Endodermal cell (in vitro differentiated cells): Measurements from ENCODE around the gene CCDC121. TPM values are rescaled to one million over a fixed set of nuclear protein-coding genes. Genes with fewer than 3 reads are reported as not detected.

Experiments used
- DNase-seq: peaks from one replicate; pipeline ENCODE4 v3.0.0-alpha.2; 2017
- H3K27ac ChIP-seq: 2 replicates; pipeline ENCODE4 v1.5.1; 2013; ENCODE audit warnings: mild to moderate bottlenecking, low read depth, low read length, moderate library complexity
- H3K27me3 ChIP-seq: 2 replicates; pipeline ENCODE4 v1.6.1; 2013; ENCODE audit warnings: mild to moderate bottlenecking, low read length, moderate library complexity; ENCODE audit not compliant: insufficient read depth, control insufficient read depth, poor library complexity, severe bottlenecking
- H3K36me3 ChIP-seq: 2 replicates; pipeline ENCODE4 v1.7.0; 2013; ENCODE audit warnings: mild to moderate bottlenecking, low read length, moderate library complexity; ENCODE audit not compliant: control insufficient read depth, insufficient read depth
- H3K4me1 ChIP-seq: one replicate; pipeline ENCODE4 v1.7.0; 2013; ENCODE audit warnings: low read length; ENCODE audit not compliant: control insufficient read depth, insufficient read depth
- H3K4me3 ChIP-seq: 2 replicates; pipeline ENCODE4 v1.5.1; 2013; ENCODE audit warnings: mild to moderate bottlenecking, low read length, moderate library complexity
- H3K9ac ChIP-seq: 2 replicates; pipeline ENCODE4 v1.6.1; 2013; ENCODE audit warnings: mild to moderate bottlenecking, low read length, moderate library complexity; ENCODE audit not compliant: poor library complexity, severe bottlenecking; ENCODE audit errors: extremely low read depth
- H3K9me3 ChIP-seq: 2 replicates; pipeline ENCODE4 v1.6.1; 2013; ENCODE audit warnings: mild to moderate bottlenecking, low read length, moderate library complexity; ENCODE audit not compliant: control insufficient read depth
- H3K27ac Mint-ChIP-seq: 2 replicates; pipeline ENCODE4 v1.8.0; 2020; ENCODE audit warnings: mixed read lengths
- H3K27me3 Mint-ChIP-seq: 2 replicates; pipeline ENCODE4 v1.8.0; 2021; ENCODE audit warnings: mild to moderate bottlenecking, mixed read lengths; ENCODE audit not compliant: insufficient read depth
- H3K36me3 Mint-ChIP-seq: 2 replicates; pipeline ENCODE4 v1.8.0; 2020; ENCODE audit warnings: low read depth, mixed read lengths
- H3K4me1 Mint-ChIP-seq: 2 replicates; pipeline ENCODE4 v1.8.0; 2020; ENCODE audit warnings: mixed read lengths
- H3K4me3 Mint-ChIP-seq: 2 replicates; pipeline ENCODE4 v1.8.0; 2020; ENCODE audit warnings: mild to moderate bottlenecking, moderate library complexity, mixed read lengths
- H3K9me3 Mint-ChIP-seq: 2 replicates; pipeline ENCODE4 v1.8.0; 2020; ENCODE audit warnings: mild to moderate bottlenecking, mixed read lengths
- WGBS, 2 experiments: methylation state at CpG; one replicate each; pipeline versions ENCODE4 v1.1.5 to v1.1.7; 2013; ENCODE audit warnings: missing lambda C conversion rate in 2 of 2, mixed read lengths in 1 of 2; ENCODE audit not compliant: insufficient coverage in 1 of 2, insufficient read length in 1 of 2; 5-methylcytosine and 5-hydroxymethylcytosine counted together
- total RNA-seq, 2 donors: library from RNA; stranded (reverse); fragmentation: NEBNext Ultra II Directional in 1 of 2; extraction: Animal tissue kit (Norgen Biotek cat#: 25700) in 1 of 2; gene quantifications; 2 replicates in 1 of 2; 3 replicates in 1 of 2; pipeline ENCODE4 v1.2.1, GENCODE V29; 2021
- TF ChIP-seq, protein P1 (sequence below): fragments of 200-600 bp; sonication (generic); conservative IDR thresholded peaks from 2 replicates; pipeline ENCODE4 v1.5.0; 2021; ENCODE audit warnings: antibody characterized with exemption, mild to moderate bottlenecking

CCDC121 gene
- total RNA-seq, 2 donors from 2014 or later, result 4.6 to 5.3 TPM

DNA sequence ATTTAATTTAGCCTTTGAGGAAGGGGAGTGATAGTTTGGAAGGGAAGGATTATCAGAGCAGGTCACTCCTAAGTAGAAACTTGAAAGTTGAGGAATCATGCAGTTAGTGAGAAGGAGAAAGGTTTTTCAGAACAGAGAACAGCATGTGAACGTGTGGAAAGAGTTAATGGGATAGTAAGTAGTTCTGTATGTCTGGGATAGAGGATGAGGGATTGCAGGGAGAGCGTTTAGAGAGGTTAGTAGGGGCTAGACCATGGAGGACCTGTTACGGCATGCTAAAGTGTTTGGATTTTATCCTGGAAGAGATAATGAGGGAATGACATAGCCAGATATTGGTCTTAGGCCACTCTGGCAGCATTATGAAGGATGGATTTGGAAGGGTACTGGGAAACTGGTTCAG is 44.2 kb downstream of the CCDC121 start:
- Mint-ChIP-seq H3K27ac (no peak overlapping the region), H3K9me3 (peaks cover 17% of the 10 kb centered on the region), H3K27me3 (peaks cover 33% of the 10 kb centered on the region), H3K4me3 (peak overlapping the region; percentile 91), H3K36me3 (peaks cover 20% of the 10 kb centered on the region), H3K4me1 (peaks cover 14% of the 10 kb centered on the region)
- Histone ChIP-seq H3K9me3 (peaks cover 25% of the 10 kb centered on the region), H3K9ac (no peak overlapping the region), H3K27me3 (peaks cover 29% of the 10 kb centered on the region), H3K4me3 (peak overlapping the region; percentile 100), H3K27ac (no peak overlapping the region), H3K4me1 (no peaks in the 10 kb centered on the region), H3K36me3 (no peaks in the 10 kb centered on the region)
- no peak for DNase-seq
- 85 to 100% methylated on average over 3 of the region's 3 CpGs for WGBS, 2 experiments
- TF ChIP-seq, protein P1, sequence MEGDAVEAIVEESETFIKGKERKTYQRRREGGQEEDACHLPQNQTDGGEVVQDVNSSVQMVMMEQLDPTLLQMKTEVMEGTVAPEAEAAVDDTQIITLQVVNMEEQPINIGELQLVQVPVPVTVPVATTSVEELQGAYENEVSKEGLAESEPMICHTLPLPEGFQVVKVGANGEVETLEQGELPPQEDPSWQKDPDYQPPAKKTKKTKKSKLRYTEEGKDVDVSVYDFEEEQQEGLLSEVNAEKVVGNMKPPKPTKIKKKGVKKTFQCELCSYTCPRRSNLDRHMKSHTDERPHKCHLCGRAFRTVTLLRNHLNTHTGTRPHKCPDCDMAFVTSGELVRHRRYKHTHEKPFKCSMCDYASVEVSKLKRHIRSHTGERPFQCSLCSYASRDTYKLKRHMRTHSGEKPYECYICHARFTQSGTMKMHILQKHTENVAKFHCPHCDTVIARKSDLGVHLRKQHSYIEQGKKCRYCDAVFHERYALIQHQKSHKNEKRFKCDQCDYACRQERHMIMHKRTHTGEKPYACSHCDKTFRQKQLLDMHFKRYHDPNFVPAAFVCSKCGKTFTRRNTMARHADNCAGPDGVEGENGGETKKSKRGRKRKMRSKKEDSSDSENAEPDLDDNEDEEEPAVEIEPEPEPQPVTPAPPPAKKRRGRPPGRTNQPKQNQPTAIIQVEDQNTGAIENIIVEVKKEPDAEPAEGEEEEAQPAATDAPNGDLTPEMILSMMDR, result no peak

DNA sequence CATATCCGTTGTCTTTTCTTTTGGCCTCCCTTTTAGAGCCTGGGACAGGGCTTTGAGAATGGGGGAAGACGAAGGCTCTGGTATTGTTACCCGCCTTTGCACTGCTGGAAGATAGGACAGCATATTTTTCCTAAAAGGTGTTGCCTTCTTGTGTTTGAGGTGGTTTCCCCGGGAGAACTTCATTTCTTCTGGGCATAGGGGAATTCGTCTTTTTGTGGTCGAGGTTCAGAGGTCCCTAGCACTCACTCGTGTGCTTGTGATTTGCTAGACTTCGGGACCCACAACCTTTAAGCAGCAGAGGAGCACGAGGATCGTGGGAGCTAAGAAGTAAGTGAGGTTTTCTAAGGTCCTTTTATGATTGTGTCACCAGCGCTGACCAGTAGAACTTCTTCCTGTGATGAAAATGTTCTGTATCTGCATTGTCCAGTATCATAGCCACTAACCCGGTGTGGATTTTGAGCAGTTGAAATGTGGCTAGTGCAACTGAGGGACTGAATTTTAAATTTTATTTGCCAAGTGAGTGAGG is 45.4 kb downstream of the CCDC121 start:
- peak overlapping the region; percentile 68 for H3K9ac ChIP-seq
- H3K36me3 Mint-ChIP-seq, result peaks cover 17% of the 10 kb centered on the region
- peak overlapping the region; percentile 100 for H3K4me3 ChIP-seq
- H3K27me3 ChIP-seq, result peaks cover 41% of the 10 kb centered on the region
- no peaks in the 10 kb centered on the region for H3K36me3 ChIP-seq
- peaks cover 44% of the 10 kb centered on the region for H3K27me3 Mint-ChIP-seq
- no peak overlapping the region for H3K27ac ChIP-seq
- H3K4me3 Mint-ChIP-seq, result peak overlapping the region; percentile 91
- WGBS, 2 experiments, result 5 to 10% methylated on average over 6 to 12 of the region's 12 CpGs
- no peak for DNase-seq
- H3K4me1 ChIP-seq, result no peaks in the 10 kb centered on the region
- H3K27ac Mint-ChIP-seq, result peak overlapping the region; percentile 82
- H3K4me1 Mint-ChIP-seq, result peaks cover 14% of the 10 kb centered on the region
- TF ChIP-seq, protein P1, result no peak
- H3K9me3 Mint-ChIP-seq, result peaks cover 16% of the 10 kb centered on the region
- H3K9me3 ChIP-seq, result peaks cover 16% of the 10 kb centered on the region

DNA sequence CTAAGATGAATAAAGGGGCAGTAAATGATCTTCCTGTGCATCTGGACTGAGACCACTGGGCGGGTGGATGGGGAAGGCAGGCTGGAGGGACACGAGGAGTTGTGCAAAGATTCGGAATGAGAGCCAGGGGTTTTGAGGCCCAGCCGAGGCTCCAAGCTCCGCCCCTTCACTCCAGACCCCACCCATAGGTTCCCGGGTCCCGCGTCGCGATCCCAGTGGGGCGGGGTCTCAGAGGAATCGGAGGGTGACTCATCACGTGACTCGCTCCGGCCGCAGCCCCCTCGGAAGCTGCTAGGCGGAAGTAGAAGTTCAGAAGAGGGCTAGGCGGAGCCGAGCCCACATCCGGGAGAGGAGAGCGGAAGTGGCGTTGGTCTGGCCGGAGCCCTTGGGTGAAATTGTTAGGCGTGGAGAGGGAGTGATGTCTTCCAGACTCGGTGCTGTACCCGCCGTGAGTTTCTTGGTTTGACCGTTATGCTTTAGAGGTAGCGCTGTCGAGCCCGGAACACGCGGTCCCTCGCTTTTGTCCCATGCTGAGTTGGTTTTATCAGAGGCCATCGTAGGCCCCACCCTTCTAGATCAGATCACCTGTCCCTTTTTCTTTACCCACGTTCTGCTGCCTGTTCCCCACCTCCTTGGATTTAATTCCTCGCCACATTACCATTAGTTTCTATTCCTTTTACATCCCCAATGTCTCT is 46.0 kb downstream of the CCDC121 start, which contains the start of gene ZNF512:
Gene ZNF512 (plus strand): TSS at position 348 of the 695 bp plus-strand sequence. CDS start 71 bp downstream, at position 419.
- Mint-ChIP-seq H3K27me3 (peaks cover 50% of the 10 kb centered on the region), H3K9me3 (peaks cover 11% of the 10 kb centered on the region), H3K4me3 (peak within 1 kb of the TSS; percentile 91), H3K4me1 (peaks cover 14% of the 10 kb centered on the region), H3K36me3 (peaks cover 15% of the 10 kb centered on the region), H3K27ac (peak within 1 kb of the TSS; percentile 82)
- H3K27ac ChIP-seq, result no peak within 1 kb of the TSS
- H3K9ac ChIP-seq, result peak within 1 kb of the TSS; percentile 68
- WGBS, 2 experiments, result 7 to 13% methylated on average over 12 to 38 of the region's 38 CpGs
- no peaks in the 10 kb centered on the region for H3K4me1 ChIP-seq
- TF ChIP-seq, protein P1, result no peak
- no peaks in the 10 kb centered on the region for H3K36me3 ChIP-seq
- H3K4me3 ChIP-seq, result peak within 1 kb of the TSS; percentile 100
- peaks cover 47% of the 10 kb centered on the region for H3K27me3 ChIP-seq
- H3K9me3 ChIP-seq, result peaks cover 14% of the 10 kb centered on the region
- peak; percentile 98 for DNase-seq
